Activated CD4-positive, alpha-beta T cell treated with anti-CD3 and anti-CD28 coated beads, Interleukin-2, amount 50 U/mL, for 48 hours (primary cell): ENCODE data around the gene BARX2.

Source experiments
- DNase-seq, 2 experiments: peaks; one replicate each; pipeline ENCODE4 v3.0.0-alpha.2; 2020

The BARX2 gene

DNA sequence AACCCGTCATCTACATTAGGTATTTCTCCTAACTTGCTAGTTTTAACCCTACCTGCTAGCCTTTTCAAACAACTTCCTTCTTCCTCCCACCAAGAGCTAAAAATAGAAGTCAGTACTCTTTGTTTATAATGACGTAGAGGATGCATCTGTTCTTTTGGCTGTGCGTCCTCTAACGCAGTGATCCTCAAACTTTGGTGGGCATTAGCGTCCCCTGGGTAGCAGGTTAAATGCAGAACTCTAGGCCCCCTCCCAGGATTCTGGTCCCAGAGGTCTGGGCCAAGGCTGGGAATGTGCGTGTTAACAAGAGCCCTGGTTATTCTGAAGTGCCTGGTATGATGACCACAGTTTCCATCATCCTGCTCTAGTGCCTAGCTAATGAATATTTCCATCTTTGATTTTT, 67.6 kb downstream of the BARX2 start:
- DNase-seq: no peak

DNA sequence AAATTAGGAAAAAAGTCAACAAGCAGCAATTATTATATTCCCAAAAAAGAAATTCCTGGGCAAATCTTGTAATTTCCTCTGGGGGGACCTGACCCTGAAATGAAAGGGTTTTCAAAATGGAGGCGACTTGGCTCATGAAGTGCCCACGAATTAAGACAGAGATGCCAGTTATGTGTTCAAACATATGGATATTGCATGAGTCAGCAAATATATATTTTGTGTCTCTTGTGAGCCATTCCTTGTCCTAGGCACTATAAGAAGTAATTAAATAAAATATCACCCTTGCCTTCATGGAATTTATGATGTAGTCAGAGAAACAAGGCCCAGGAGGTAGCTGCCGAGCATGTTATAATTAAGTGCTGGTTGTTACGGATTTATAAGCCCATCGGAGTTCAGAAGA, 68.6 kb downstream of the BARX2 start:
- DNase-seq: no peak

DNA sequence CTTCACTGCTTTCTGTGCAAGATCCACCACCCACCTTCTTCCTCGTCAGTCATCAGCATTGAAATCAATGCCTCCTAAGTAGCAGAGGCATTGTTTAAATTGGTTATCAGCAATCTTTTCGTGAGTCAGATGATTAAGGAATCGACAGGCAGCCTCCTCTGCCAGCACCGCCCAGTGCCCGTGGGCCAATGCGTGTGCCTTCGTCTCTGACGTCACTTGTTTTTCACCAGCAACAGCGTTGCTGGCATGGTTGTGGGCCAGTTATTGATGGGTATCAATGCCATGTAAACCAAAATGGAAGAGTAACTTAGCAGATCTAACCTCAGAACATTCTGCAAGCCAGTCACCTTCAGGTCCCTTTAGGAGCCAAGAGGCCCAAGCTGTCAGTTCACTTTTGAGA, 69.6 kb downstream of the BARX2 start:
- no peak for DNase-seq

DNA sequence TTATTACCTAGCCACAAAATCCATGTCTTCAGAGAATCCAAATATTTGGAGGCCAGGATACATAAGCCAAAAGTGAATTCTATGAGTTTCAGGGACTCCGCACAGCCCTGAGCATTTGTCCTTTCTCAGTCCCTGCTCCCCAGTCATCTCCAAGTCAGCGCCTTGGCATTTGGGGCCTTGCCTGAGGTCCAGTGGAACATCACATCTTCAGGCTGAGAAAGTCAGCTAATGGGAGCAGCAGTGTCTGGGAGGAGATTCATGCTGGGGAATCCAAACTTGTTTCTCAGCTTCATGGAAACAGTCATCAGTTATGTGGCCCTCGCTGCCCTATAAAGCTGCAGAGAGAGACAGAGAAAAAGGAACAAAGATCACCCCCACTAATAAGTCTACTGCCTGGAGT, 70.9 kb downstream of the BARX2 start:
- DNase-seq: no peak

DNA sequence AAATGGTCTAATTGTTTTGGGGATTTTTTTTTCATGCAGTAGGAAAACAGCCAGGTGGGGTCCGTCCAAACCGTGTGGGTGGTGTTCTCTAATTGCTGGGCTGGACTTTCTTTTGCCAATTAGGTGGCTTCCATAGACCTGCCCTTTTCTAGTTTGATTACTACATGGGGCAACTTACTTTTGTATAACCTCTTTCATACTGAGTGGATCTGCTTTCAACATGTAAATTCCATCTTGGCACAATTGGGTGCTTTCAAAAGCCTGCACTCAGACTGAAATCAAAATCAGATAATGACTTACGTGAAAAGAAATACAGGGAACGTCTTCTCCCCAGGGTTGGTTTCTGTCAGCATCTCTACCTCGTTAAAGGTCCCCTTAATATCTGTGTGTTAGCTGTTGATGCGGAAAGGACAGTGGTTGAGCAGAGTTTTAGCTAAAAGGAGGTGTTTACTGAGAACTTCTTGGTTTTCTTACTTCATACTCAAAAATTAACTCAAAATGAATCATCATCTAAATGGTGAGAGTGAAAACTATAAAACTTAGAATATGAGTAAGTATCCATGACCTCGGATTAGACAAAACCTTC, 72.1 kb downstream of the BARX2 start:
- DNase-seq: no peak

DNA sequence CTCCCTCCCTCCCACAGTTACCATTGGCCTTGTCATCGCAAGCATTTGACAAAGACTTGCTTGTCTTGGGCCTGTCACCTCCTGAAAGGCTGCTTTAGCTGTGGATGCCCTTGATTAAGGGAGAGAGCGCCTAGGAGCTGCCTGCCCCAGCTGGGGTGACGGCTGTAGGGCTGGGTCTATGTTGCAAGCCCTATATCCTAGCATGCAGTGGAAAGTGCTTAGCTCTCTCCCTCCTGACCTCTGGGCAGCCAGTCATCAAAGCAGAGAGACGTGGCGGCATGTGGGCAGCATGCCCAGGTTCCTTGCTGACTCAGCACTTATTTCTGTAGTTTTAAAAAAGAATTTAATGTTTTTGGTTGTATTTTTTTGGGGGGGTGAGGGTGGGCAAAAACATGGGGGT, 75.9 kb downstream of the BARX2 start:
- DNase-seq: no peak

DNA sequence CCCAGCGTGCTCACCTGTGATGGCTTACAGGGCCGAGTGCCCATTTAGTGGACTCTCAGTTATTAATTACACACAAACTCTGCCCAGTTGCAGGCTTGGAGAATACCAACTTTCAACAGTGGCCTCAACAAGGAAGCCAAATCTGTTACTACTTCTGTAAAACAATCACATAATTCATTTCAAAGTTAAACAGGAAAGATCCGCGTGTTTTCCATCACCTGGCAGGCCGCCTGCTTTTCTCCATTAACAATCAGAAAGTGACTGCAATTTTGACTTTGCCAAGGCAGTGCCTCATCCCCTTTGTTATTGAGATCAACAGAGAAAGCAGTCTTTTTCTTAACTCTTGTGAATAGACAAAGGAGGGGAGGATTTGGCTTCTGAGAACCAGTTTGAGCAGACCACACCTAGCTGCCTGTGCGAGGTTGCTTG, 77.7 kb downstream of the BARX2 start:
- DNase-seq: no peak

DNA sequence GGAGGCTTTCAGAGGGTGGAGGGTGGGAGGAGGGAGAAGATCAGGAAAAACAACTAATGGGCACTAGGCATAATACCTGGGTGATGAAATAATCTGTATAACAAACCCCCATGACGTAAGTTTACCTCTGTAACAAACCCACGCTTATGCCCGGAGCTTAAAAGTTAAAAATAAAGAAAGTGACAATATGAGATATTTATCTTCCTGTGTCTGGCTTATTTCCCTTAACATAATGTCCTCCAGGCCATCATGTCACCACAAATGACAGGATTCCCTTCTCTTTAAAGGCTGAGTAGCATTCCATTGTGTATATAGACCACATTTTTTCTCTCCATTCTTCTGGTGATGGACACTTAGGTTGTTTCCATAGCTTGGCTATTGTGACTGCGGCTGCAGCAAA, 79.5 kb downstream of the BARX2 start:
- DNase-seq: no peak

DNA sequence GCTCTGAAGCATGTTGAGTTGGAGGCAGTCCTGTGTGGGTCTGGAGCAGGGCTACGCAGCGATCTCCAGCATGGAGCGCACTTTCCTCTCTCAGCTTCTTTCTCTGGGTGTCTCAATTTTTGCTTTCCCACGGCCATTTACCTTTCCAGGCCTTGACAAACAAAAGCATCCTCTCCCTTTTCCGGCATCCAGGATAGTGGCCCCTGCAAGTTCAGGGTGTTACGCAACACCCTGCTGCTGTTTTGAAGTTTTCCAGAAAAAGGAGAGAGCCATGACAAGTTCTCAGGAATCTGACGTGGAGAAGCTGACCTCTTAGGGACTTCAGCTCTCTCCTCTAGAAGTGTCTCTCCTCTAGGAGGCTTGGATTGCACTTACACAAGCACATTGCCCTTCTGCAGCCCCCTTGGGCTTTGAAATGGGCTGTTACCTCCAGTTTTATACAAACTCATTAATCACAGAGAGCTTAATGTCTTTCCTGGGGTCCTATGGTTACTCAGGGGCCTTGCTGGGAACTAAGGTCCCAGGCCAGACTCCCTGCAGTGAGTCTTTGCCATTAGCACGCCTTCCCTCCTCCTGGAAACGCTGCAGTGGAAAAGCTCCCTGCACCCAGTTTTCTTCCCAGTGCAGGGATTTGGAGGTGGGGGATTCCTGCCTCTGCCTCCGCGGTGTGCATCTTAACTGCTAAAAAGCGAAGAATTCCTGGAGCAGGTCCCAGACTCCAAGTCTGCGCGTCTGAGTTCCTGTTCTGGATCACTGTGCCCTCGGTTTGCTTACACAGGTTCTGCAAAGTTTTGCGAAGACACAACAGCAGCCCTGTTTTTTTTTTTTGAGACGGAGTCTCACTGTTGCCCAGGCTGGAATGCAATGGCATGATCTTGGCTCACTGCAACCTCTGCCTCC, 80.4 kb downstream of the BARX2 start:
- DNase-seq: no peak

DNA sequence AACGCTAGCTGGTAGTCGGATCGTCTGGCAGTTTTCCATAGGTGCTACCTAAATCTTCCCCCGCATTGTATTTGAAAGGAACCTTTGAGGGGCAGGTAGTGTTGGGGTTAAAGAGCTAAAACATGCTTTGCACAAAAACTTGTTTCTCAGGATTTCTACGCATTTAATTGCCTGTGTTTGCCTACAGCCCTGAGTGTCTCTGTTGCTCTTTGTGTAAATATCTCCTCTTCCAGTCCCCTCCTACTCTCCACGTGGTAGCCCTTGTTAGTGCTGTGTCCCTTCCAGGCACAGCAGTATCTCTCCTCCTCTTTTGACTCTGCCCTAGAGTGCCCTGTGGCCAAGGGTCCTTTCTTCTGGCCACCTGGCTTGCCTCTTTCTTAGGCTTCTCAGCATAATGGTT, 81.7 kb downstream of the BARX2 start:
- DNase-seq: no peak

DNA sequence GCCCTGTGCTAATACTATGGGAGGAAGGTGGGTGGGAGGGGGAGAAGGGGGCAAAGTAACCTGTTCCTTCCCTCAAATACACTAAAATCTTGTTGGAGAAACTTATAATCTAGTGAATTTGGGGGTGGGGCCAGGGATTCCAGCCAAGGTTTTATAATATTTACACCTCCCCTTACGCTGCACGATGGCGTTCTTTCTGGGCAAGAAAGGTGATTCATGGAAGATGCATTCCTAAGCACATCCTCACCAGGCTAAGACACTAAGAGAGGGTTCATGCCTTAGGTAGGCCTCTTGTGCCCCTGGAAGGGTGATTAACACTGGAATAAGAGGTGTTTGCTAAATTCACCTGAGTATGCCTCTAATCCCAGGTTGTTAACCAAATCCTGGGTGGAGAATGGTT, 82.6 kb downstream of the BARX2 start:
- DNase-seq: no peak

DNA sequence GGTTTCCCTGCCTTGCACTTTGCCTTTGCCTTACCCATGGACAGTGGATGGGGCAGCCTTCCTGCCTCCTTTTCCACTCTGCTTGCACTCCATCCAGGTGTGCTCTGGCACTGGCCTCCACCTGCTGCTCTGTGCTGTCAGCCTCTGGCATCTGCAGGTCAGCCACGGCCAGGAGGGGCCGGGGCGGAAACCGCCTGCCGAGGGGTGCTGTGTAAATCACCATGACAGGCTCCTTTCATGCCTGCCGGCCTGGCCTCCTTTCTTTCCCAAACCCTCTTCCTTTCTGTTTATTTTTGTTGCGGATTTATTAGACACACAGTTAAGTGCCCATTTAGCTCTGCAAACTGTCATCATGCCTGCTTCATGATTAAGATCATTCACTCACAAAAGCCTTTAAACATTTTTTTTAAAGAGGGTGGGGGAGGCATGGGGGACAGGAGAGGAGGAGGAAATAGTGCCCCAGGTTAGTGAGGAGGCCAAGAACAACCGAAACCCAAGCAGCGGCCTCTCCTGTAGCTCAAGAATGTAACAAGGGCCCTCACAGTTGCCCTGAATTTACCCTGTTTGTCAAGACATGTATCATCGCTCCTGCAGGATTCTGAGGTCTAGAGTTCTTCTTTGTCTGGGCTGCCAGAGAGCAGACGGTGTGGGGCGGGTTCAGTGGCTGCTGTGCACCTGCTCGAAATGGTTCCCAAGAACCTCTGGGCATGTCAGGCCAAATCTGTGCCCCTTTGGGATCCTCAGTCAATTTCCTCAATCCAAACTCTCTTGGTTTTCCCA, 83.3 kb downstream of the BARX2 start:
- DNase-seq: no peak

DNA sequence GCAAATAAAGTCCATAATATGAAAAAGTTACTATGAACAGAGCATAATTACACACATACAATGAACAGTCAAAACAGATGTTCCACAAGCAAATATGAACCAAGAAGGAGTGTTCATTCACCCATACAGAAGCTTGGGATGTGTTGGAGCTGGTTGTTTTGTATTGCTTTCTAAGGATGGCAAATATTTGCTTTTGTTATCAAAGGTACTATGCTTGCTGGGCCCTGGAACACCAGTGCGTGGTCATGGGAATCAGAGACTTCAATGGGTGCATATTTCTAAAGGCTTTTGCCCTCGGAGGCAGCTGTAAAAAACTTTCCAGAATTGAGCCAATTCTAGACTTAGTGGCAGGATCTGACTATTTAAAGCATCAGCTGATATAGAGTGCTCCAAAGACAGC, 85.1 kb downstream of the BARX2 start:
- no peak for DNase-seq

DNA sequence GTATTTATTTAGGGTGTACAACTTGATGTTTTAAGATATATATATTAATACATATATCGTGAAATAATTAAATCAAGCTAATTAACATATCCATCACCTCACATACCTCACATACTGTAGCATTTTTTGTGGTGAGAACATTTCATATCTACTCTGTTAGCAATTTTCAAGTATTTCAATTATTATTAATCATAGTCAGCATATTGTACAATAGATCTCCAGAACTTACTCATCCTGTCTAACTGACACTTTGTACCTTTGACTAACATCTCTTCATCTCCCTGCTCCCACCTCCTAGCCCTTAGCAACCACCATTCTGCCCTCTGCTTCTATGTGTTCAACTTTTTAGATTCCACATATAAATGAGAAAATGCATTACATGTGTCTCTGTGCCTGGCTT, 108.4 kb downstream of the BARX2 start:
- DNase-seq: no peak

DNA sequence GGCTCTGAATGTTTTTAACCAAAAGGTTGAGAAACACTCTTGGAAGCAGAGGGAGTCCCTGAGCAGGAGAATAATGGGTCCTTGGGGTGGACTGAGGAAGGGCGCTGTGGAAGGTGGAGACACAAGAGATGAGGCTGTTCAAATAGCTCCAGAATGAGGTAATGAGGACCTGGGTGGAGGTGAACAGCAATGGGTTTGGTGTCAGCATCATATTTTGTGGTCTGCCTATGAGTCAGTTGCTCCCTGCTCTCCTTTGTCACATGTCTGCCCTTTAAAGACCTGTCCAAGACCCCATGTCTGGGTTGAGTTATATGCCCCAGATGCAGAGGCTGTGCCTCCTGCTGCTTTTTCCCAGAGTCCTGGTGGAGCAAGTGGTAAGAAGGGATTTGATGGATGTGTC, 113.6 kb downstream of the BARX2 start:
- DNase-seq: no peak

DNA sequence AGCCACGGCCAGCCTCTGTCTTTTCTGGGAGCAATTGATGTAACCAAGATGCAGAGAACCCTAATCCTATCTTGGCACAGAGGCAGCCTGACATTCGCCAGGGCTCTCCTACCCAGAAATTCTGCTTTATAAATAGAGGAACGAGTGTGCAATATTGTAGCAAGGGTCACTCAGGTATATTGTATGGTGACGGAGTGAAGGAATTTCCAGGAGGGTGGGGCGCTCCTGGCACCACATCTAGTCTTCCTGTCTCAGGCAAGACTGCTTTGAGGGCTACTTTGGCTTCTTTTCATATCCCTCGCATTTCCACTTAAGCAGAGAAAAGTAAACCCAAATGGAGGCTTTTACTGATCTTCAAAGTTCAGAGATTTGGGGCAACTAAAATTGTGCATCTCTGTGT, 114.4 kb downstream of the BARX2 start:
- no peak for DNase-seq

DNA sequence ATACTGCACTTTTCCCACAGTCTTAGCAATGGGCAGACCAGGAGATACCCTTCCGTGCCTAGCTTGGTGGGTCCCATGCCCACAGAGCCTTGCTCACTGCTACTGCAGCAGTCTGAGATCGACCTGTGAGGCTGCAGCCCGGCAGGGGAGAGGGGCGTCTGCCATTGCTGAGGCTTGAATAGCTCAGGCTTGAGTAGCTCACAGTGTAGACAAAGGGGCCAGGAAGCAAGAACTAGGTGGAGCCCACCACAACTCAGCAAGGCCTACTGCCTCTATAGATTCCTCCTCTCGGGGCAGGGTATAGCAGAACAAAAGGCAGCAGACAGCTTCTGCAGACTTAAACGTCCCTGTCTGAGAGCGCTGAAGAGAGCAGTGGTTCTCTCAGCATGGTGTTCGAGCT, 118.1 kb downstream of the BARX2 start:
- DNase-seq: no peak
